H4 (cell line): ENCODE results near the gene TNFRSF12A. TPM values are rescaled to one million over a fixed set of nuclear protein-coding genes. Genes with fewer than 3 reads are reported as not detected.
A peak's percentile ranks its signal among the peaks of the same experiment; 100 is the strongest.

Experiments
- DNase-seq: peaks from one replicate; pipeline ENCODE4 v3.0.0-alpha.2; 2015; ENCODE audit warnings: low spot score
- total RNA-seq: library from RNA; depleted of rRNA; stranded (reverse); fragments of >200 nt; shearing (Covaris generic); gene quantifications from 2 replicates; pipeline ENCODE4 v1.2.3, GENCODE V29; 2014; rRNA removed

The TNFRSF12A gene
- 312 and 417 TPM in 2 replicates for total RNA-seq

- DNase-seq, result peak; percentile 63
Observed at GRCh38 chr16:3020247-3020603, at the start of gene TNFRSF12A. Gene TNFRSF12A, plus strand, starts transcription at chr16:3020368. Its CDS starts 30 bp downstream, at chr16:3020398.

- no peak for DNase-seq
Observed at GRCh38 chr16:2970563-2970962, 49.6 kb upstream of the TNFRSF12A start.

GRCh38 chr16:2971134-2971984, 48.8 kb upstream of the TNFRSF12A start:
- DNase-seq, result no peak

- no peak for DNase-seq
Observed at GRCh38 chr16:2971985-2972784, 48.0 kb upstream of the TNFRSF12A start.

- DNase-seq, result no peak
Observed at GRCh38 chr16:2973093-2973492, 47.1 kb upstream of the TNFRSF12A start.

GRCh38 chr16:2973605-2974318, 46.4 kb upstream of the TNFRSF12A start:
- no peak for DNase-seq

GRCh38 chr16:2974319-2975056, 45.7 kb upstream of the TNFRSF12A start:
- DNase-seq, result no peak

- no peak for DNase-seq
Observed at GRCh38 chr16:2975161-2975795, 44.9 kb upstream of the TNFRSF12A start.

- DNase-seq, result no peak
Observed at GRCh38 chr16:2976201-2976600, 44.0 kb upstream of the TNFRSF12A start.

- DNase-seq, result no peak
Observed at GRCh38 chr16:2976673-2977072, 43.5 kb upstream of the TNFRSF12A start.

- no peak for DNase-seq
Observed at GRCh38 chr16:2977440-2977839, 42.7 kb upstream of the TNFRSF12A start.

GRCh38 chr16:2979669-2980226, 40.4 kb upstream of the TNFRSF12A start:
- no peak for DNase-seq

- DNase-seq, result peak; percentile 75
Observed at GRCh38 chr16:2980227-2981176, 39.7 kb upstream of the TNFRSF12A start, which contains the start of gene PKMYT1. Gene PKMYT1, minus strand, starts transcription at chr16:2980446. Its CDS starts 789 bp downstream, at chr16:2979657.

GRCh38 chr16:2981177-2981898, 38.8 kb upstream of the TNFRSF12A start:
- no peak for DNase-seq

GRCh38 chr16:2981899-2982250, 38.3 kb upstream of the TNFRSF12A start:
- no peak for DNase-seq

GRCh38 chr16:2982402-2982801, 37.8 kb upstream of the TNFRSF12A start:
- DNase-seq, result no peak

- peak; percentile 77 for DNase-seq
Observed at GRCh38 chr16:2983706-2984136, 36.4 kb upstream of the TNFRSF12A start.

GRCh38 chr16:2985462-2985861, 34.7 kb upstream of the TNFRSF12A start:
- DNase-seq, result no peak

GRCh38 chr16:2985893-2986355, 34.2 kb upstream of the TNFRSF12A start:
- DNase-seq, result no peak
